ENCODE results near the gene CA7.

The CA7 gene

DNA sequence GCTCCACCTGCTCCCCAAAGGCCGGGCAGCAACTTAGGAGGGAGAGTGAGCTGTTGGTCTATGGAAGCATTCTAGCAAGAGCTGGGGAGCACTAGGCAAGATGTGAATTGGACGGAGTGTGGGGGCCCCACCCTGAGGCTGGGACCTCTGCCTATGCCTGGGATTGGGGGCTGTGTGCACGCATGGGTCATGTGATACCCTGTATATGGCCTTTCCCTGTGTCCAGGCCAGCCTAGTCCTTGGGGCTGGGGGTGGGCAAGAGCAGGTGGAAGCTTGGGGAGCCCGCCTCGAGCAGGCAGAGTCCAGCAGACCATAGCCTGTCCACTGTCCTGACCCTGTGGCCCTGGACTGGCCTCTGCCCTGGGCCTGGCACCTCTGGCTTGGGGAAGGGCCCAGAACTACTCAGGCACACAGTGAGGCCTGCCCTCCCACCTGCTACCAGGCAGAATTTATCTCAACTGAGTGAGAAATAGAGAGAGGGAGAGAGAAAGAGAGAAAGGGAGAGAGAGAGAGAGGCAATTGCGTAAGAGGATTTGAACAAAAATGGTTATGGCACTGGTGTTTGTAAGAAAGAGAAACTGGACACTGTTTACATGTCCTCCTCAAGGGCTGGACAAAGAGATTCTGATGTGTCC lies 55.2 kb downstream of the CA7 start:
- no peak for DNase-seq

DNA sequence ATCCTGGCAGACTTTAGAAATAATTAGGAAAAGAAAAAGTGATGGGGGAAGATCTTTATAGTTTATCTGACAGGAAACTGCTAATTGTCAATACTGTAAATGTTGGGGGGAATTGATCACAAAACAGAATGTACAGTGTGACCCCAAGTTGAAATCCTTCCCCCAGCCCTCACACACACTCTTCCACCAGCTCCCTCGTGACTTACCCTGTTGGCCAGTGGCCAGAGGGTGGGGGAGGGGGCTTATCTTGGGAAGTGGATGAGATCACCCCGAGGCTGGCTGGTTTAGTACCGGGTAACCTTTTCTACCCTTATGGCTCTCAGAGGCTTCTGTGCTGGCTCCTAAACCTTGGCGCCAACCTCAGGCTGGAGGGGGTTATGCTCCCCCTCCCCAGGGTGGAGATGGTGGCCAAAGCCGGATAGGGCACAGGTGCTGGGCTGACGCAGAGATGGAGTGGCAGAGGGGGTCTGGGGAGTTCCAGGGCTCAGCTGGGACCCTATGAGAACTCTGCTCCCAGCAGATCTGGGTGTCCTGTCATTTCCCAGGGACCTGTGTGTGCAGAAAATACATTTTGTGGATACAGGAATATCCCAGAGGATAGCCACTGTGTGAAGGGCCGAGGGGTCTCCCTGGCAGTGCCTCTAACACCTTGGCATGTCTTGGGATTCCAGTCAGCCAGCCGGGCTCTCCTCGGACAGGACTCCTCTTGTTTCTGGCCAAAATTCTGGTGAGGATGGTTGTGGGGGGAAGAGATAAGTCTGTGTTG lies 55.9 kb downstream of the CA7 start:
- no peak for DNase-seq

DNA sequence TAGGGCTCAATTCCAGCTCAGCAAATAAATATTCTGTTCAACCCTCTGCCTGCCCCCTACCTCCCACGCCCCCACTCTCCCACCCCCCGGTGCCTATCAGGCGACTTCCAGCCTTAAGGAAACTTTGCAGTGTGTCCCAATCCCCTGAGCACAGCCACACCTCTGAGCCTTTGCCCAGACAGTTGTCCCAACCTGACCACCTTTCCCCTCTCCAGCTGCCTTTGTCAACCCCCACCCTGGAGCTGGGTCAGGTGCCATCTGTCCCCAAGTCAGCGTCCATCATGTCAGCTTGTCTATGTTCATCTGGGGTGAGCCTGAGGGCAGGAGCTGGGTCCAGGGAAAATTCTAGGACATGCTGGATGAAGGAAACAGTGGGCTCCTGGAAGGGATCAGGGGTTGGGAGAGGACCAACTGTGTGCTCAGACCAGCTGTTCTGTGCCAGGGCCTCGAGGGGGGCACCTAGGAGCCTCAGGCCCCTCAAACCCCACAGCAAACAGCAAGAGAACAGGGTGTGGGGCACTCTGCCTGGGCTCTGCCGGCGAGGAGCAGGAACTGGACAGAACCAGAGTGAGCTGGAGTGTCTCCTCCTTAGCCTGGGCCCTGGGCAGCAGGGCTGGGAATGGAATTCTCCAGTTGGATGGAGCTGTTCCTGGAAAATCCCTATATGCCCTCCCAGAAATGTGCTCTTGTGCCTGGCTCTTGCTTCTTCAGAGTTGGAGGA lies 56.7 kb downstream of the CA7 start:
- DNase-seq = no peak

DNA sequence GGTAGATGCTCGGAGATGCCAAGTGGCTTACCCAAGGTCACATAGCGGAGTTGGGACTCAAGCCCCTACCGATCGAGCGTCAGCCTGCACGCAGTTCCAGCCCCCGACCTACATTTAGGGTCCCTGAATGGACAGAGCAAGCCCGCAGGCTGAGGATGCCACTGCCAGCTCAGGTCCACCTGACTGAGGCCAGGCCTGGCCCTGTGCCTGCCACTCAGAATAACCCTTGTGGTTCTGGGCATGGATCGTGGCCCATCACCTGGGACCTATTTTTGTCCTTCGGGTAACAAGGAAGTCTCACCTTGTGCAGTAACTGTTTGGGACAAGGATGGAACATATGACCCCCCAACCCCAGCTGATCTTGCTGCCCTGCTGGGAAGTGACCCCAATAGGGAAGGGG lies 57.4 kb downstream of the CA7 start:
- no peak for DNase-seq

DNA sequence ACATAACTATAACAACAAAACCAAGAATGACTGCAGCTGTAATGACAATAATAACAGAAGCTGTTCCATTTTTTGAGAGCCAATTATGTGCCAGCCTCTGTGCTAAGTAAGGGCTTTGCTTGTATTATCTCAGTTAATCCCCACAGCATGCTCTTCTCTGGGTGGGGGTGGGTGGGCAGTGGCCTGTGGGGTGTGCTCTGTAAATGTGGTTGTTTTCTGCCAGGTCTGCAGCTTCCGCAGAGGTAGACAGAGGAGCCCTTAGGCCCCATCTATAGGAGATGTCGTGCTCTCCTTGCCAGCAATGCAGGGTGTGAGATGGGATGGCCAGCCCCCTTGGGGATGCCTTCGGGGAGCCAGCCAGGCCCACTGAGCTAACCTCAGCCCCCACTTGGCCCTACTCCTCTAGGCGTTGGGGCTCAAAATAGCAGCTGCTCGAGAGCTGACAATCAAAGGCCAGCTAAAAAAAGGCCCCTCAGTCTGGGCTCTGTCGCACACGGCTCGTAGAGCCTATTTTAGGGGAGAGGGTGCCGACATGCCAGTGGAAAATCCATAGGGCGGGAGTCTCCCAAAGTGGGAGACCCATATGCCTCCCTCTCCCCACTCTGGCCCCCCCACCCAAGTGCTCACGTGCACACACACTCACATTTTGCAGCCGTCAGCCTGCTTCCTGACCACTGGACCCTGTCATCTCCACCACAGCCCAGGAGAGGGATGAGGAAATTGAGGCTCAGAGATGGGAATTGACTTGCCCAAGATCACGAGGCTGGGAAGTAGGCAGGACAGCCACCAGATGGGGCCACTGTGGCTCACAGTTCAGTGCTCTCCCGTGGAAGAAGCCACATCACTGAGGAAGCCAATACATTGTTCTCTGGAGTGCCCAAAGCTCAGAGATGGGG lies 58.7 kb downstream of the CA7 start:
- DNase-seq = no peak

All from activated CD4-positive, alpha-beta T cell treated with anti-CD3 and anti-CD28 coated beads, Interleukin-10, Interleukin-2, amounts not matched to agents 100 ng/mL and 50 ng/mL, durations not matched to agents 16 hours and 8 hours (primary cell).